ENCODE results near the gene KRT1. TPM values are rescaled to one million over a fixed set of nuclear protein-coding genes. Genes with fewer than 3 reads are reported as not detected.

The KRT1 gene
- total and polyA plus RNA-seq, 7 donors, result not detected

DNA sequence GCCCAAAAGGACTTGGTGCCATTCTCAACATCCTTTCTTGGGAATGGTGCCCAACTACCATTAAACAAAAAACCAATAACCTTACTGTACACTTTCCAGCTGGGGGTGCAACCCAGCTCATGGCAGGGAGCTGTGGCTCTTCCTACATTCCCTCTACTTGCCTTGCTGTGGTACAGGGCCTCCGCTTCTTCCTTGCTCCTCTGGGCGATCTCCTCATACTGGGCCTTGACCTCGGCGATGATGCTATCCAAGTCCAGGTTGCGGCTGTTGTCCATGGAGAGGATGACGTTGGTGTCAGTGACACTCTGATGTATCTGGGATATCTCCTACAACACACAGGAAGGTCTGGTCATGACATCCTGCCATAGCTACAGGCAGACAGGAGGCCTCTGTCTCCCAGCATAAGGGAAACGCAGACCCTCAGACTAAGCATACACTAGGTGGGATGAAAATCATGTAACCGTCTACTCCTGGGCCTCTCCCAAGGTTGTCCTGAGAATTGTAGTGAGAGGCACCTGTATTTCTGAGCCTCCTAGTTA lies 32.1 kb downstream of the KRT1 start:
- 96 to 97% methylated on average over 8 of the region's 8 CpGs for WGBS, 2 donors
- intact Hi-C loops (cut with DNase I), result no loop called here

DNA sequence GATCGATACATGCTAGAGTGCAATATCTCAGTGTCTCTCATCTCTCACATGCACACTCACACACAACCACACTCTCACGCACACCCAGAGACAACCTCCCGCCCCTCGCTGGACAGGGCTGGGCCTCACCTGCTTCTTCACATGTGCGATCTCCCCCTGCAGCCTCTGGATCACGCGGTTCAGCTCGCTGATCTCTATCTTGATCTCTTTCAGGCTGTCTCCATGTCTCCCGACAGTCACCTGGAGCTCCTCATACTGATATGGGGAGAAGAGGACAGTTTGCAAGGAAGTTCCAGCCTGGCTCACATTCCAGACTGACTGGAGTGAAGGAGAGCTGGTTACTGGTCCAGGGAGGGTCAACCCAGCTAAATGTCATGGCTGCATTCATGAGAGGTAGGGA lies 32.6 kb downstream of the KRT1 start:
- Histone ChIP-seq H3K27me3 (no peaks in the 10 kb centered on the region), H3K27ac (no peak overlapping the region), H3K4me3 (no peak overlapping the region), H3K4me1 (peaks cover 0 to 14% (median 12%) of the 10 kb centered on the region in 4 donors), H3K36me3 (no peaks in the 10 kb centered on the region), H3K9me3 (no peaks in the 10 kb centered on the region)
- 93 to 94% methylated on average over 9 of the region's 9 CpGs for WGBS, 2 donors
- TF ChIP-seq, protein P1, sequence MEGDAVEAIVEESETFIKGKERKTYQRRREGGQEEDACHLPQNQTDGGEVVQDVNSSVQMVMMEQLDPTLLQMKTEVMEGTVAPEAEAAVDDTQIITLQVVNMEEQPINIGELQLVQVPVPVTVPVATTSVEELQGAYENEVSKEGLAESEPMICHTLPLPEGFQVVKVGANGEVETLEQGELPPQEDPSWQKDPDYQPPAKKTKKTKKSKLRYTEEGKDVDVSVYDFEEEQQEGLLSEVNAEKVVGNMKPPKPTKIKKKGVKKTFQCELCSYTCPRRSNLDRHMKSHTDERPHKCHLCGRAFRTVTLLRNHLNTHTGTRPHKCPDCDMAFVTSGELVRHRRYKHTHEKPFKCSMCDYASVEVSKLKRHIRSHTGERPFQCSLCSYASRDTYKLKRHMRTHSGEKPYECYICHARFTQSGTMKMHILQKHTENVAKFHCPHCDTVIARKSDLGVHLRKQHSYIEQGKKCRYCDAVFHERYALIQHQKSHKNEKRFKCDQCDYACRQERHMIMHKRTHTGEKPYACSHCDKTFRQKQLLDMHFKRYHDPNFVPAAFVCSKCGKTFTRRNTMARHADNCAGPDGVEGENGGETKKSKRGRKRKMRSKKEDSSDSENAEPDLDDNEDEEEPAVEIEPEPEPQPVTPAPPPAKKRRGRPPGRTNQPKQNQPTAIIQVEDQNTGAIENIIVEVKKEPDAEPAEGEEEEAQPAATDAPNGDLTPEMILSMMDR (IDR thresholded peaks at IDR 0.05), result no peak
- no peak for TF ChIP-seq EP300 (IDR thresholded peaks at IDR 0.05)
- no peak for DNase-seq
- intact Hi-C loops (cut with DNase I), result no loop called here

More for the DNA sequence above, 32.1 kb downstream of the KRT1 start:
- no peak overlapping the region for H3K4me3 ChIP-seq
- DNase-seq, result no peak
- H3K4me1 ChIP-seq, result peaks cover 0 to 14% (median 12%) of the 10 kb centered on the region in 4 donors
- no peaks in the 10 kb centered on the region for H3K36me3 ChIP-seq
- H3K27me3 ChIP-seq, result no peaks in the 10 kb centered on the region
- no peak for TF ChIP-seq POLR2A (IDR thresholded peaks at IDR 0.05)
- no peak for TF ChIP-seq POLR2AphosphoS5 (IDR thresholded peaks at IDR 0.05)
- TF ChIP-seq, protein P1 (IDR thresholded peaks at IDR 0.05), result no peak
- no peak for TF ChIP-seq EP300 (IDR thresholded peaks at IDR 0.05)
- H3K9me3 ChIP-seq, result no peaks in the 10 kb centered on the region
- no peak overlapping the region for H3K27ac ChIP-seq

DNA sequence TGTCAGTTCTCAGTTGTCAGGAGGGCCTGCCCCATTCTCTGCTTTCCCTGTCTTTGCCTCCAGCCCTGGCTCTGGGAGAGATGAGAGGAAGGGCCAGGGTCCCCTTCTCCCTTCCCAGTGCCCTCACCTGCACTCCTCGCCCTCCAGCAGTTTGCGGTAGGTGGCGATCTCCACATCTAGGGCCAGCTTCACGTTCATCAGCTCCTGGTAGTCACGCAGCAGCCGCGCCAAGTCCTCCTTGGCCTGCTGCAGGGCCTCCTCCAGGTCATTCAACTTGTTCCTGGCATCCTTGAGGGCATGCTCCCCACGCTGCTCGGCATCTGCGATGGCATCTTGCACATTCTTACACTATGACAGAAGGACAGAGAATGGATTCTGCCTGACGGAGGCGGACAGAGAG lies 33.6 kb downstream of the KRT1 start:
- H3K4me1 ChIP-seq, result peaks cover 0 to 14% (median 12%) of the 10 kb centered on the region in 4 donors
- H3K4me3 ChIP-seq, result no peak overlapping the region
- intact Hi-C loops (cut with DNase I), result no loop called here
- no peaks in the 10 kb centered on the region for H3K36me3 ChIP-seq
- no peak overlapping the region for H3K27ac ChIP-seq
- no peaks in the 10 kb centered on the region for H3K9me3 ChIP-seq
- DNase-seq, result no peak
- 92% methylated on average over 12 of the region's 12 CpGs for WGBS, 2 donors
- TF ChIP-seq POLR2AphosphoS5 (IDR thresholded peaks at IDR 0.05) (no peak), POLR2A (IDR thresholded peaks at IDR 0.05) (no peak), EP300 (IDR thresholded peaks at IDR 0.05) (no peak)
- TF ChIP-seq, protein P1 (IDR thresholded peaks at IDR 0.05), result no peak
- H3K27me3 ChIP-seq, result peaks cover 0 to 5% (median 0%) of the 10 kb centered on the region in 3 donors

DNA sequence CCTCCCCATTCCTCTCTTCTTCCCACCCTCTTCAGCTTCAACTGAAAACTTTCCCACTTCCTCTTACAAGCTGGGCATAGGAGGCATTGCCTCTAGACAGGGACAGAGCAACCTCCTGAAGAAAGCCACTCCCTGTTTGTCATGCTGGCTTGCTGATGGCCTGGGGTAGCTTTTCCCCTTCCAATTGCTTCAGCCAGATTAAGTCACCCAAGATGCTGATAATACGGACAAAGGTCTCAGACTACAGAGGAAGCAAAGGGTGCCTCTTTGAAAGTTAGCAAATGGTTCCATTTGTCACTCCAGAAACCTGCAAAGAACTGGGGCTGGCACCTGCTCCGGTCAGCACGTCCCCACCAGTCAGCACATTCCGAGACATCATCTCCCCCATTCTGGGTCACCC lies 34.2 kb downstream of the KRT1 start:
- 78 to 79% methylated on average over 4 of the region's 4 CpGs for WGBS, 2 donors
- peaks cover 0 to 8% (median 0%) of the 10 kb centered on the region in 3 donors for H3K27me3 ChIP-seq
- no peak overlapping the region for H3K4me3 ChIP-seq
- intact Hi-C loops (cut with DNase I), result no loop called here
- TF ChIP-seq, protein P1 (IDR thresholded peaks at IDR 0.05), result no peak
- TF ChIP-seq EP300 (IDR thresholded peaks at IDR 0.05) (no peak), POLR2AphosphoS5 (IDR thresholded peaks at IDR 0.05) (no peak), POLR2A (IDR thresholded peaks at IDR 0.05) (no peak)
- H3K36me3 ChIP-seq, result no peaks in the 10 kb centered on the region
- no peak for DNase-seq
- H3K4me1 ChIP-seq, result peaks cover 0 to 10% (median 8%) of the 10 kb centered on the region in 4 donors
- H3K9me3 ChIP-seq, result no peaks in the 10 kb centered on the region
- no peak overlapping the region for H3K27ac ChIP-seq
